ENCODE data around the gene SAMSN1.

Gene SAMSN1

GRCh38 chr21:14581902-14582457 lies 35.9 kb upstream of the SAMSN1 start:
- no peak overlapping the region for H3K4me3 ChIP-seq (ENCODE audit: low read depth, low read length)
- ChIA-PET CTCF (interaction anchor here (1.0 kb wide), 1 partner anchor 17 kb away, joined by 4 read pairs; no protein-coding TSS in a partner anchor), POLR2A (no interaction called here)
- no peak for TF ChIP-seq AEBP2 (tag by site-specific recombination; IDR thresholded peaks at IDR 0.05; ENCODE audit: borderline replicate concordance)
- TF ChIP-seq TCF7L2 (IDR thresholded peaks at IDR 0.05; ENCODE audit: borderline replicate concordance, low read depth, low read length): no peak
- no peak for TF ChIP-seq ZNF292 (tag by site-specific recombination; IDR thresholded peaks at IDR 0.05; ENCODE audit: borderline replicate concordance, low read depth)
- no peak for TF ChIP-seq ZNF707 (tag by site-specific recombination; IDR thresholded peaks at IDR 0.05)
- TF ChIP-seq GLIS2 (tag by site-specific recombination; IDR thresholded peaks at IDR 0.05): no peak
- TF ChIP-seq FEZF1 (tag by site-specific recombination; IDR thresholded peaks at IDR 0.05): no peak
- TF ChIP-seq ZNF645 (tag by site-specific recombination; IDR thresholded peaks at IDR 0.05): no peak
- TF ChIP-seq BCL6B (tag by site-specific recombination; IDR thresholded peaks at IDR 0.05): no peak
- no peak for TF ChIP-seq ZBTB10 (tag by site-specific recombination; IDR thresholded peaks at IDR 0.05)
- TF ChIP-seq YY2 (tag by site-specific recombination; IDR thresholded peaks at IDR 0.05): no peak
- no peak for TF ChIP-seq ZNF777 (tag by site-specific recombination; IDR thresholded peaks at IDR 0.05; ENCODE audit: borderline replicate concordance)
- no peaks in the 10 kb centered on the region for H3K4me1 ChIP-seq (ENCODE audit: control insufficient read depth, insufficient read depth, low read length)
- no peak overlapping the region for H3K27ac ChIP-seq (ENCODE audit: extremely low read depth, low read depth, low read length)
- no peaks in the 10 kb centered on the region for H3K9me3 ChIP-seq (ENCODE audit: control insufficient read depth, insufficient read depth, low read depth, low read length)
- no peaks in the 10 kb centered on the region for H3K36me3 ChIP-seq (ENCODE audit: control insufficient read depth in 2 of 2, insufficient read depth in 1 of 2, low read length in 2 of 2)

- Histone ChIP-seq H3K4me3 (ENCODE audit: low read depth, low read length) (no peak overlapping the region), H3K4me1 (ENCODE audit: control insufficient read depth, insufficient read depth, low read length) (no peaks in the 10 kb centered on the region), H3K9me3 (ENCODE audit: control insufficient read depth, insufficient read depth, low read depth, low read length) (no peaks in the 10 kb centered on the region), H3K27ac (ENCODE audit: extremely low read depth, low read depth, low read length) (no peak overlapping the region), H3K36me3 (ENCODE audit: control insufficient read depth in 2 of 2, insufficient read depth in 1 of 2, low read length in 2 of 2) (no peaks in the 10 kb centered on the region)
- ChIA-PET CTCF (no interaction called here), POLR2A (no interaction called here)
- TF ChIP-seq ZBTB1 (tag by site-specific recombination; IDR thresholded peaks at IDR 0.05) (no peak), ZNF16 (tag by site-specific recombination; IDR thresholded peaks at IDR 0.05; ENCODE audit: low read depth) (no peak), FEZF1 (tag by site-specific recombination; IDR thresholded peaks at IDR 0.05) (no peak), ZBTB44 (tag by site-specific recombination; IDR thresholded peaks at IDR 0.05) (no peak), TSHZ1 (tag by site-specific recombination; IDR thresholded peaks at IDR 0.05; ENCODE audit: borderline replicate concordance) (no peak), ZEB2 (tag by site-specific recombination; IDR thresholded peaks at IDR 0.05) (no peak), ZNF211 (tag by site-specific recombination; IDR thresholded peaks at IDR 0.05; ENCODE audit: low read depth) (no peak), ZNF626 (tag by site-specific recombination; IDR thresholded peaks at IDR 0.05) (no peak), ZNF416 (tag by site-specific recombination; IDR thresholded peaks at IDR 0.05) (no peak), ZNF692 (tag by site-specific recombination; IDR thresholded peaks at IDR 0.05) (no peak), ZNF10 (tag by site-specific recombination; IDR thresholded peaks at IDR 0.05) (no peak)
These were observed 27.1 kb upstream of the SAMSN1 start for GRCh38 chr21:14573244-14573643.
